GM08714 (cell line): ENCODE results near the gene DCAF12L1.

Experiments used
- H3K4me3 ChIP-seq: fragments of 200-500 bp; sonication (Bioruptor generic); 2 replicates; pipeline ENCODE4 v1.5.1; 2014; ENCODE audit warnings: mild to moderate bottlenecking, low read length, inconsistent platforms
- ZNF274 ChIP-seq: IDR thresholded peaks from 2 replicates; pipeline ENCODE4 v1.6.1; 2012; ENCODE audit warnings: mild to moderate bottlenecking, low read depth, low read length

Gene DCAF12L1

DNA sequence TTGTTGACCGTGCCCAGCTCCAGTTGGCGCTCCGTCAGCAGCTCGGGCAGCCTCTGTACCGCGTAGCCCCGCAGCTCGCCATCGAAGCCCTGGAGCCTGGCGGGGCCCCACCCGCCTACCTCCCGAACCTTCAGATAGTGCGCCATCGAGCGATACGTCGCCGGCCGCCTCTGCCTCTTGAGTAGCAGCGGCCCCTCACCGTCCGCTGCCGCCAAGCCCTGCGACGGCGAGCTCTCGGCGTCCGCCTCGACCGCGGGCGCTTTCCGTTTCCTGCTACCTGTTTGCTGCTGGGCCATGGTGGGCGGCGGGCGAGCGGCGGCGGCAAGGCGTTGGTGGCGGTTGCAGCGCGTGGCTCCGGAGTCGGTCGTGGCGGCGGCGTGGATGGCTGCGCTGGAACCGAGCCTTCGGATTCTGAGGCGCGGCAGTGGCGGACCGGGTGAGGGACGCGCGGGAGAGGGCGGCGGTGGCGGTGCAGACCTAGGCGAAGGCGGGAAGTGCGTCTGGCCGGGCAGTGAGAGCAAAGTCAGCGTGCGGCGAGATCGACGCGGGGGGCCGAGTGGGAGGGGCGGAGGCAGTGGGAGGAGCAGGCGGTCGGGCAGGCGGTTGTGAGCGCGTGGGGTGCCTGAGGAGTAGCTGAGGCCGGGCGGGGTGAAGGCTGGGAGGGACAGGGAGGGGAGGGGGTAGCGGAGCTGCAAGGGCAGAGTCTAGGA is at the start of gene DCAF12L1:
DCAF12L1 (minus strand) TSS at position 502 of the 710 bp plus-strand sequence; CDS start at position 296, 206 bp downstream.
- no peak within 1 kb of the TSS for H3K4me3 ChIP-seq
- TF ChIP-seq ZNF274: no peak

DNA sequence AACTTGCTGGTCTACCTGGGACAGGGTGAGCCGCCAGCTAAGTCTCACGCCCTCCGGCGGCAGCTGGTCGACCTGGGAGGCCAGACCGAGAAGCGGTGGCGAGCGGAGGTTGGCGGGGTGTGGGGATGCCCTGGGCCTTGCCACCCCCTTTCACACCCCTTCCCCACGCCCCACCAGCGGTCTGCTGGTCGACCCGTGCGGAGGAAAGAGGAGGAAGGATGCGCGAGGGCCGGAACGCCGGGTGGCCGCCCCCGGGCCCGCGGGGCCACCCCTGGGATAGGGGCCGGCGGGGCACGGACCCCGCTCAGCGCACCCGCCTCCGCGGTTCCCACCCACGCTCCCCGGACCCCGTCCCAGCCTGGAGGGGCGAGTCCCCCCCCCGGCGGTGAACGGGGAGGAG is 28.3 kb upstream of the DCAF12L1 start:
- no peak overlapping the region for H3K4me3 ChIP-seq
- TF ChIP-seq ZNF274: no peak

DNA sequence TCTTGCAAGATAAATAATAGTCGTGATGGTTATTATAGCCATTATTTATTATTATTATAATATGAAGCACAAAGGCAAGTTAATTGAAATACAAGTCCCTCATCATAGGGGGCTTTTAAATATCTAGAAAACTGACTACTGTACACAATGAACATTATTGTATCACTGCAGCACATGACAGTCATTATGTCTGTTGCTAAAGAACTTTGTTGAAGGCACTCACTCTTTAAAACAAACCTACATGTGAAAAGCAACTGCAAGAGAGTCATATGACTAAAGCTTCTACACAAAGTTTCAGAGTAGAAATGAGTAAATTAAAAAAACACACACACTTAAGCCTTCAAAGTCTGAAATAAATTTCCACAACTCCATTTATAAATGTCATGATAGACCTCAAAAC is 23.3 kb upstream of the DCAF12L1 start:
- H3K4me3 ChIP-seq: no peak overlapping the region
- no peak for TF ChIP-seq ZNF274

DNA sequence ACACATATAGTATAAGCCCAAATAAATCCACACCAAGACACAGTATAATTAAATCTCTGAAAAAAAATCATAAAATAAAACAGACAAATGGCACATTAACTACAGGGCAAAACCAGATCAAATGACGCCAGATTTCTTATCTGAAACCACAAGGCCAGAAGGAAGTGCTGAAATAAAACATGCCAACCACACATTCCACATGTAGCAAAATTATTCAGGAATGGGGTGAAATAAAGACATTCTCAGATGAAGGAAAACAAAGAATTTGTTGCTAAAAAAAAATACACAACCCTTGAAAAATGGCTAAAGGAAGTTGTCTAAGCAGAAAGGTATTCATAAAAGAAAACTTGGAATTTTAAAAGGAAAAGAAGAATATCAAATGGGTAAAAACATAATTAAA is 4.5 kb upstream of the DCAF12L1 start:
- no peak overlapping the region for H3K4me3 ChIP-seq
- no peak for TF ChIP-seq ZNF274

DNA sequence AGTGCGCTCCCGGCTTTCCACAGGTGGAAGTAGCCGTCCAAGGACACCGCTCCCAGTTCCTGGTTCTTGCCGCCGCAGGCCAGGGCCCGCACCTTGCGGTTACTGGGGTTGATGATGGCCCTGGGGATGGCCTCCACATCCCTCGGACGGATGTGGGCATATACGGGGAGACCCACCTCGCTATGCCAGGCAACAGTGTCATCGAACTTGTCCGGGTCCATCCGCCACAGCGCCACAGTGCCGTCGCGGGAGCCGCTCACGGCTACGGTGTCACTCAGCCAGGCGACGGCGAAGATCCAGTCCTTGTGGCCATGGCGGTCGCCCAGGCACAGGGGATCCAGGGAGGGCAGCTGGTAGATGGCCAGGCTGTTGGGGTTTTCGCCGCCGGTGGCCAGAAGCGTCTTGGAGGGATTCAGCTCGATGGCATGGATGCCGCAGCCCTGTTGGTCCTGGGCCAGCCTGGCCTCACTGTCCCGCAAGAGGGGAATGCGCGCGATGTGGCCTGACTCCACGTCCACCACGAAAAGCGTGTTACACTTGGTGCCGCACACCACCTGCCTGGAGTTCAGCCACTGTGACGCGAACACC is 795 bp downstream of the DCAF12L1 start:
- TF ChIP-seq ZNF274: no peak
- no peak overlapping the region for H3K4me3 ChIP-seq

DNA sequence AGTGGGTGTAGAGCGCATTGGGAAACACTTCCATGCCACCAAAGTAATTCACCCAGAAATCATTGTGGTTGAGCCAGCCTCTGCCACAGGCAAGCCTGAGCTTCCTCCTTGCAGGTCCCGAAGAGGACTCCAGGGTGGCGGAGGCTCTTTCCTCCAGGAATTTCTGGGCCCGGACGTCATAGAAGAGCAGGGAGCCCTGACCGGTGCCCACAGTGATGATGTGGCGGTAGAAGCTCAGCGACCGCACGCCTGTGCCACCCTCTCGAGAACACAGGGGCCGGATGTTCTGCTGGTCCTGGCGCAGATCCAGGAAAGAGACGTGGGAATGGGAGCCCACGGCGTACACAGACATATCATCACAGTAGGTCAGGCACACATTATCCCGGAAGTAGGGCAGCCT is 1.3 kb downstream of the DCAF12L1 start:
- no peak for TF ChIP-seq ZNF274

DNA sequence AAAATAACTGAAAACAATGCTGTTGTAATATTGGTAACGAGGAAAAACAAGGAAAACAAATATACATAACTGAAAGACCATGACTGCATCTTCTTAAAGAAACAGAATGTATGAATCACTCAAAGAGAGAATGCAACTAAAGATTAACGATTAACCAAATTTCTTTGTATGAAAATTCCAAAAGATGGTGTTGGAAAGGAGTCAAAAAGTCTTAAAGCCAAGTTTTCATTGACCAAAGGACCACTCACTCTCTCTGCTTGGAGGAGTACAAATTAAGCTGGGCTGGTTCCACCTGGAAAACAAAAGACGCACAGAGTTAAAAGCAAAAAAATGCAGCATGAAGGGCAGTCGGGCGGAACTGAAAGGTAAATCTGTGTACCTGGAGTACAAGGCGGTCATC is 1.8 kb downstream of the DCAF12L1 start:
- TF ChIP-seq ZNF274: no peak
- H3K4me3 ChIP-seq: no peak overlapping the region

More for the DNA sequence above, 1.3 kb downstream of the DCAF12L1 start:
- no peak overlapping the region for H3K4me3 ChIP-seq

DNA sequence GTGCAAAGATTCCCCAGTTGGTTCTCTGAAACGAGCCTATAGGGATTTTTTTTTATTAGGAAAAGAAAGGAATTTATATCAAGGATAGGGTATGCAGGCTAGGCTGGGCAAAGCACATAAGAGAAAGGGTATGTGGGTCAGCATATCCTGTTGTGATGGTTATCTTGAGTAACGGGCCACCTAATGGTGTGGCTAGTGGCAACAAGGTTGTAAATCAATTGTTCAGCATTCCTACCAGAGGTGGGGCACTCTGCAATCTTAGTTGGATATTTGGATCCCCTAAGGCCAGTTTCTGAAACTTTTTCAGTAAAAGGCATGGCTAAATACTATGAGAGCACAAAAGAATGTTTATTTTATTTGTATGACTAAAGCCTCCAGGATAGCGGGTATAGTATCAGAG is 42.7 kb downstream of the DCAF12L1 start:
- no peak for TF ChIP-seq ZNF274
- no peak overlapping the region for H3K4me3 ChIP-seq
